HG03442 (cell line): ENCODE results near the gene SF1.

Source experiments
- ATAC-seq: cut with Tn5 transposase; IDR thresholded peaks from one replicate; pipeline ENCODE4 v1.9.1; 2021; ENCODE audit warnings: mild to moderate bottlenecking, moderate library complexity; ENCODE audit not compliant: unreplicated experiment

Gene SF1

GRCh38 chr11:64784813-64785581, 6.7 kb upstream of the SF1 start:
- ATAC-seq = no peak

DNA sequence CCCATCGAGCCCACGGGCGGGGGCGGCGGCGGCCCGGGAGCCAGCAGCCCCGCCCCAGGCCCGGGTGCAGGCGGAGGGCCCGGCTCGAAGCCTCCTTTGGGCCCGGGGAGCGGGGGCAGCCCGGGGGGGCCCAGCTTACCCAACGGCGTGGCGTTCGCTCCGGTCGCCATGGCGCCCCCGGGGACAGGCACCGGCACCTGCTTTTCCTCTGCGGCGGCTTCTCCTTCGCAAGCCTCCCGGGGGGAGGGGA, 194 bp downstream of the SF1 start:
- ATAC-seq = no peak

DNA sequence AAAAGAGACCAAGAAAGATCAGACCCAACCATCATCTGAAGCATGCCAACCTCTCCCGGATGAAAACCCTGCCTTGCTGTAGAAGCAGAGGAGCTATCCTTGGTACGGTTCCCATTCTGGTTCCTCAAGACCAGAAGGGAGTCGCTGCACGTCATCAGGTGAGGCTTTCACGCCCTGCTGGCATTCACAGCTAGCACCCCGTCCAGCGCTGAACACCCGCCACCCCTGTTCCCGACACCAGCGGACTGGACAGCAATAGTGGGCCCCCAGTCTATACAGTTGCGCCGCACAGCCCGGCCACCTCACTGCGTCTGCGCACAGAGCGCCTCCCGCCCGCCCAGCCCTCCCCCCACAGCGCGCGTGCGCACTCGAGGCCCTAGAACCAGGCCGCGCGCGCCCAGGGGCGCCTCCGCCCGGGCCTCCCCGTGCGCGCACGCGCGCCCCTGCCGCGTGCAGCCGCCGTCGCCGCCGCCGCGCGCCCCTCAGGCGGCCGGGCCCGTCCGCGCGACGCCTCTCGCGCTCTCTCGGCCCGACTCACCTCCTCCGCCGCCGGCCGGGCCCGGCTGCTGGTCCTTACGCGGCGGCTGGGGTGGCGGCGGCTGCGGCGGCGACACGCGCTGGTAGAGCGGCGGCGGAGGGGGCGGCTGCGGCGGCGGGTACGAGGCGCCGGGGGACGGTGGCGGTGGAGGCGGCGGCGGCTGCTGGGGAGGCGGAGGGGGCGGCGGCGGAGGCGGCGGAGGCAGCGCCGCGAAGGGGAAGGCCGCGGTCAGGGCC, 706 bp downstream of the SF1 start:
- ATAC-seq = peak; percentile 16

DNA sequence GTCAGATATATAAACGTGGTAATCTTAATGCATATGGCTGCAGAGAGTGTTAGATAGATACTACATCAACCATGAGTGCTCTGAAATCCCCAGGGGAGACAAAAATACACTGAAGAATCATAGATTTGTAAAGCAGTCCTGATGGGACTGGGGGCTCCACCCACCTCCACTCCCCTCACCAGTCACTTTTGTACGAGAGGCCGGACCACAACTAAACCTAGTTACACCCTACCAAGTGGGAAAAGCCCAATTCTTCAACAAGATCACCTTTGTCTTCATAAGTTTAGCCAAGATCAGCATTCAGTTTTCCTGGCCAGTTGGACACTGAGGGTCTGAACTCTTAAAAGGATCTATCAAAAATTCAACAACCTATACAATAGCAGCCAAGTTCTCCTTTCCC, 1.5 kb downstream of the SF1 start:
- ATAC-seq = no peak

GRCh38 chr11:64776425-64776824, 1.9 kb downstream of the SF1 start:
- ATAC-seq = no peak

GRCh38 chr11:64774144-64774543, 4.2 kb downstream of the SF1 start:
- ATAC-seq = no peak

DNA sequence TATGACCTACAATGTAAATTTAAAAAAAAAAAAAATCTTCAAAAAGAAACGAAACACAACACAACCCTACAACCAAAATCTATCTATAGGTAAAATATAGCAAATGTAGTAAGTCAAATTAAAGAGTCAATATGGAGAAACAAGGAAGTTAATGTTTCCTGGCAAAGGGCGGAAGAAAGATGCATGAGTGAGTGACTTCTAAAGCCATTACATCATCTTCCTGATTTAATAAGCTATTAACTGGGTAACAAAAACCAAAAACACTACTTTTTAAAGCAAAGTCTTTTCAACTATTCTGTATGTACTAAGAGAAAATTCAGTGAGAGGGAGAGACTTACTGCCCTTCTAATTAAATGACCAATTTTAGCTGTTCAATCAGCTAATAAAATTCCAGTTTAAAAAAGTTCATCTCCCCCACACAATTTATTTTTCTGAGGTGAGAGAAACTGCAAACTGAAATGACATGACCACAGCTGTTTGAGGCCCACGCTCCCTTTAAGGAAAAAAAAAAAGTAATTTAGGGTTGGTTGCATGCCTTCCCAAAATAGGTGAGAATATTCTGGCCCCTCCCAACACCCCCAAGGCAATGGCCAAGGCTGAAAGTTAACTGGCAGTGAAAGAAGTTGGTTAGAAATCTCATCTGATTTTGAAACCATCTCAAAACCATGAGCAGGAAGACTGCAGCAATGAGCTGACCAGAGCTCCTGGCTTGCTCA, 5.9 kb downstream of the SF1 start:
- ATAC-seq = no peak

- ATAC-seq = no peak
Measured at GRCh38 chr11:64771861-64772260, 6.5 kb downstream of the SF1 start.

- no peak for ATAC-seq
Measured at GRCh38 chr11:64770120-64770519, 8.2 kb downstream of the SF1 start.

- no peak for ATAC-seq
Measured at GRCh38 chr11:64769283-64769682, 9.1 kb downstream of the SF1 start.

DNA sequence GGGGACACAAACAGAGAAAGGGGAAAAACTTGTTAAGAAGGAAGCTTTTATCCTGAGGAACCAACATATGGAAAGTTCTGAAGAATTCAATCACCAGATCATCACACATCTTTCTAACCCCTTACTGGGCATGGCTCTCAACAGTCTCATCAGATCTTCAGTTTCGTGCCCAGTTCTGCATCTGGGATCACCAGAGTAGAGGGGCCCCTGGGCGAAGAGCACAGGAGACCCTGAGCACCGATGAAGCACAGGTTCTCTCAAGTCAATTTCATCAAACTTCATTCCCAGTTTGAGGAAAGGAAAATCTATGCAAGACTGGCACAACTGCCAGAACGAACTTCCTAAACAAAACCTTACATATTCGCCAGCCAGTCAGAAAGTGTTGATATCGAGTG, 10.0 kb downstream of the SF1 start:
- no peak for ATAC-seq

DNA sequence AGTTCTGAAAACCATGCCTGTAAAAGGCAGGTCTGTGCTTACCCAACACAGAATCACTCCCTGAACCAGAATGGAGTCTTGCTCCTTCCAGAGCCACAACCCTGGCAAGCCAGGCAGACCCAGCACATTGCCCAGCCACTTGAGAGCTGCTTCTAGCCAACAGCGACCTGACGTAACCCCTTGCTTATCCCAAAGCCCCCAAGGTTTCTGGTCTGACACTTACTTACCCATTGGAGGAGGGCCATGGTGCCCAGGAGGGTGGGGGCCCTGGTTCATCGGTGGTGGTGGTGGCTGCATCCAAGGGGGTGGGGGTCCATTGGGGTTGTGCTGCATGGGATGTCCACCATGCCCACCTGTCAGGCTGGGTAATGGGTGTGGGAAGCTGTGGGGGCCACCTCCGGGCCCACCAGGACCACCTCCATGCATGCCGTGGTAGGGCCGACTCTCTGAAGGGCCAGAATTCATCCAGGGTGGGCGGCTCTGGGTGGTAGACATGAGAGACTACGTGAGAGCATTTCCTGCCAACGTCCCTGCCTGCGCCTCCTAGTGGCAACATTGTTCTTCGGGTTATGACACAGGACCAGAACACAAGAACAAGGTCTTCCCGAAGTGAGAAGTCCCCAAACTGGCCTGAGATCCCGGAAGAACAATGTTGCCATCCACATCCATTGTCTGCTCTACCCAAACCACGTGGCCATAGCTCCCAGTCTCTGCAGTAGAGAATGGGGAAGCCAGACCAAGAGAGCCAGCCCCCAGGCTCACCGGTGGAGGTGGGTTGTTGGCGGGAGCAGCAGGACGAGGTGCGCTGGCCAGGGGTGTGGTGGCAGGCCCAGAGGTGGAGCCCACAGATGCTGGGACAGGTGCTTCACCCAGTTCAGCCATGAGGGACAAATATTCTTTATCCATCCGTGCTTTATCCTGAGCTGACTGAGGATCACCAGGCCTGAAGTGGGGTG, 10.7 kb downstream of the SF1 start:
- ATAC-seq = no peak

DNA sequence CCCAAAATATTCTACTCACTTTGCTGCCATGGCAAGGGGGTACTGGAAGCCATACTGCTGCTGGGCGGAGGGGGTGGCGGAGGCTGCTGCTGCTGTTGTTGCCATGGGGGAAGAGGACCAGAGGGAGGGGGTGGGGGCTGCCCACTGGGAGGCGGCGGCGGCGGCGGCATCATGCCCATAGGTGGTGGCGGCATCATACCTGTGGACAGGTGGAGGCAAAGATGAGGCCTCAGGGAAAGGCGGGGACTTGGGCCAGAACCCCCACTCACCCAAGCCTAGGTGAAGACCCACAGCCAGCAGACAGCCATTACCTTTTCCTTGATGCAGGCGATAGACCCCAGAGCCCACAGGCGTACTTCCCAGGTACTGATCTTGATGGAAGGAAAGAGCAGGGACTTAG, 11.5 kb downstream of the SF1 start:
- ATAC-seq = no peak

GRCh38 chr11:64765851-64766665, 12.3 kb downstream of the SF1 start:
- ATAC-seq = no peak

GRCh38 chr11:64765291-64765850, 13.0 kb downstream of the SF1 start:
- ATAC-seq = no peak

- no peak for ATAC-seq
Measured at GRCh38 chr11:64764753-64765152, 13.6 kb downstream of the SF1 start.

DNA sequence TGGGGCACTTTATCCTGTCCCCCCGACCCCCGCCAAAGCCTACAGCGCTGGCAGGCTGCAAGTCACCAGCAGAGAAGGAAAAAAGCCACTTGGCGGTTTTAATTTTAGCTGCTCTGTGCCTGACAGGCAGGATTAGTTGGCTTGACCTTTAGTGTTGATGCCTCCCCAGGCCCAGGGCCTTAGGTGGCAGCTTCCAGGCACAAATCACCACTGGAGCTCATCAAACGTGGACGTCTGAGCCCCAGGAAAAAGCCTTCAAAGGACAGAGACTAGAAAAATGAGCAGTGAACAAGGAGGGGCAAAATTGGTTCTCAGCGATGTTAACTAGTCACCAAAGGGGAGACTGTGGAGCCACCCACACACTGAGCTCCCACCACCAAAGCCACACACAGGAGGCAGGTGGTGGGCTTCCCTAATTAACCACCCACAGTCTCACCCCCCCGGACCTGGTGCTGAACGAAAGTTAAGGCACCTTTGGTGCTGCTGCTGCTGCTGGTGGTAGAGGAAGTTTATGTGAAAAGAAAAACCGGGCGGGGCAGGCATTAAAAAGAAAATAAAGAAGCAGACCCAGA, 14.2 kb downstream of the SF1 start:
- no peak for ATAC-seq

GRCh38 chr11:64763526-64764039, 14.8 kb downstream of the SF1 start:
- no peak for ATAC-seq
